OCI-LY7 (cell line): ENCODE measurements around the gene ARPC5.

Source experiments
- CTCF ChIP-seq: fragments of 200-600 bp; sonication (generic); conservative IDR thresholded peaks from 2 replicates; pipeline ENCODE4 v1.5.1; 2014; ENCODE audit warnings: mild to moderate bottlenecking, antibody characterized with exemption, low read length, moderate library complexity, mixed read lengths
- EZH2phosphoT487 ChIP-seq: fragments of 200-600 bp; sonication (generic); IDR thresholded peaks from 2 replicates; pipeline ENCODE4 v1.6.1; 2018; ENCODE audit warnings: low read depth, borderline replicate concordance, mild to moderate bottlenecking, mixed run types, antibody characterized with exemption, low read length, moderate library complexity, mixed read lengths

GRCh38 chr1:183630748-183631147, 4.8 kb downstream of the ARPC5 start:
- TF ChIP-seq CTCF, result no peak
- TF ChIP-seq EZH2phosphoT487, result no peak
